GM18511 (cell line): ENCODE data around the gene STX3.

Experiments used
- ATAC-seq: cut with Tn5 transposase; IDR thresholded peaks from one replicate; pipeline ENCODE4 v1.9.1; 2021; ENCODE audit warnings: mild to moderate bottlenecking, moderate library complexity; ENCODE audit not compliant: unreplicated experiment

Gene STX3

GRCh38 chr11:59754859-59755700 lies at the start of gene STX3:
STX3 (plus strand) TSS chr11:59755376; CDS start chr11:59755606, 230 bp downstream.
- peak; percentile 69 for ATAC-seq

GRCh38 chr11:59706518-59707285 lies 48.5 kb upstream of the STX3 start:
- no peak for ATAC-seq

- ATAC-seq: no peak
Observed at GRCh38 chr11:59707371-59707770, 47.8 kb upstream of the STX3 start.

GRCh38 chr11:59708537-59708936 lies 46.6 kb upstream of the STX3 start:
- no peak for ATAC-seq

- ATAC-seq: no peak
Observed at GRCh38 chr11:59710136-59710847, 44.9 kb upstream of the STX3 start.

GRCh38 chr11:59713745-59714144 lies 41.4 kb upstream of the STX3 start, which contains the start of gene OR10V1:
OR10V1 (minus strand) TSS chr11:59713845; CDS start chr11:59713845, 0 bp downstream.
- ATAC-seq: no peak

- ATAC-seq: no peak
Observed at GRCh38 chr11:59716051-59716450, 39.1 kb upstream of the STX3 start.

- ATAC-seq: no peak
Observed at GRCh38 chr11:59719556-59719955, 35.6 kb upstream of the STX3 start.

GRCh38 chr11:59724066-59724465 lies 31.1 kb upstream of the STX3 start:
- no peak for ATAC-seq

- no peak for ATAC-seq
Observed at GRCh38 chr11:59727426-59727825, 27.8 kb upstream of the STX3 start.

- no peak for ATAC-seq
Observed at GRCh38 chr11:59728154-59728553, 27.0 kb upstream of the STX3 start.

GRCh38 chr11:59728913-59729312 lies 26.3 kb upstream of the STX3 start:
- ATAC-seq: no peak

GRCh38 chr11:59729834-59730233 lies 25.3 kb upstream of the STX3 start:
- ATAC-seq: no peak

- ATAC-seq: no peak
Observed at GRCh38 chr11:59730896-59731565, 24.1 kb upstream of the STX3 start.

- no peak for ATAC-seq
Observed at GRCh38 chr11:59746111-59746510, 9.1 kb upstream of the STX3 start.

GRCh38 chr11:59753650-59754493 lies 1.3 kb upstream of the STX3 start:
- ATAC-seq: peak; percentile 79

GRCh38 chr11:59754494-59754858 lies 700 bp upstream of the STX3 start:
- peak; percentile 40 for ATAC-seq

GRCh38 chr11:59755701-59756557 lies 753 bp downstream of the STX3 start:
- peak; percentile 9 for ATAC-seq

GRCh38 chr11:59756558-59756840 lies 1.3 kb downstream of the STX3 start:
- no peak for ATAC-seq
